Retina (tissue), 1 donor: ENCODE data around the gene UBA5.
"Not testable (repeated sequence)": the region's sequence is repeated elsewhere in the genome, so short reads cannot be mapped to it uniquely, and the experiment has no call there.

Experiments used
- DNase-seq: peaks from one replicate; pipeline ENCODE4 v3.0.0-alpha.2; 2016

Gene UBA5

GRCh38 chr3:132660052-132660810, at the start of gene UBA5:
Gene UBA5, plus strand, starts transcription at chr3:132660329. Its CDS starts 209 bp downstream, at chr3:132660538.
- DNase-seq, result peak; percentile 93

DNA sequence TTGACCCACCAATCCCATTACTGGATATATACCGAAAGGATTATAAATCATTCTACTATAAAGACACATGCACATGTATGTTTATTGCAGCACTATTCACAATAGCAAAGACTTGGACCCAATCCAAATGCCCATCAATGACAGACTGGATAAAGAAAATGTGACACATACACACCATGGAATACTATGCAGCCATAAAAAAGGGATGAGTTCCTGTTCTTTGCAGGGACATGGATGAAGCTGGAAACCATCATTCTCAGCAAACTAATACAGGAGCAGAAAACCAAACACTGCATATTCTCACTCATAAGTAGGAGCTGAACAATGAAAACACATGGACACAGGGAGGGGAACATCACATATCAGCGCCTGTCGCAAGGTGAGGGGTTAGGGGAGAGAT, 44.8 kb upstream of the UBA5 start:
- not testable (repeated sequence) for DNase-seq

- DNase-seq, result no peak
These were observed 44.2 kb upstream of the UBA5 start for GRCh38 chr3:132615881-132616280.

GRCh38 chr3:132616780-132617179, 43.3 kb upstream of the UBA5 start:
- DNase-seq, result no peak

DNA sequence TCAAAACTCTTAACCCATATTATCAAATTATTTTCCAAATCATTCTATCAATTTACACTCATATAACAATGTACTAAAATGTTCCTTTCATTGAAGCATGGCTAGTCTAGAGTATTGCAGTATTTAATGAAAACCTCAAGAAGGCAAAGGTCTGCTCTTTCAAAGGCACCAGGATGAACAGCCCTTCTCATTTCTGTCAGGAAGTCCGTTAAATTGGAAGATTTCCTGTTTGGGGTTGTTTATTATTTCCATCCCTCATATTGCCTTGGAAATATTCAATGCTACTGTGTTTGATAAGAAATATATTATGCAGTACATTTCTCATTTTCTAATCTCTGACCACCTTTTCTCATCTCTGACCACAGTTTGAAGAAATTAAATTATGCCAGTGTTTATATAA, 38.0 kb upstream of the UBA5 start:
- no peak for DNase-seq

GRCh38 chr3:132622761-132623160, 37.4 kb upstream of the UBA5 start:
- DNase-seq, result no peak

- no peak for DNase-seq
These were observed 36.5 kb upstream of the UBA5 start for GRCh38 chr3:132623646-132624045.

DNA sequence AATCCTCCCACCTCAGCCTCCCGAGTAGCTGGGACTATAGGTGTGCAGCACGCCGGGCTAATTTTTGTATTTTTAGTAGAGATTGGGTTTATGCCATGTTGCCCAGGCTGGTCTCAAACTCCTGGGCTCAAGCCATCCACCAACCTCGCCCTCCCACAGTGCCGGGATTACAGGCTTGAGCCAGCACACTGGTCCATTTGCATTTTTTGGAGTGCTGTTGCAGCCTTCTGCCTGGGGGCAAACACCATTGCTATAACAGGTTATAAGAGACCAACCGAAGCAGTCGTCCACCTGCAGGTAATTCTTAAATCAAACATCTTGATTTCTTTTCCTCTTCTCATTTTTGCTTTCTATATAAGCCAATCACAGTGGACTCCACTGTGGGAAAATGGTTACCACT, 35.3 kb upstream of the UBA5 start:
- DNase-seq, result no peak

DNA sequence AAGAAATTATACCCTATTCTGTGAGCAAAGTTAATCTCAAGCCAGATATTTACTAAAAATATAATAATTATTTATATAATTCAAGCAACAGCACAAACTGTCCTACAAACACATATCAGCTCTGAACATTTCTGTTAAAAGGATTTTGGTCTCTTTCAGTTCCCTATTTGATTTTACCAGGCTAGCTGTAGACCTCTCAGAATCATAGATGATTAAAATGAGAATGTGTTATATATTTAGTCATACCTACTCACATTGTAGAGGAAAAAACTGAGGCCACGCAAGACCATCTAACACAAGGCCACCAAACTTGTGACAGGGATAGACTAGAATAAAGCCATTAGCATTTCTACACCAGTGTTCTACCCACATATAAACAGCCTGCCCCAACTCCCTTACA, 34.5 kb upstream of the UBA5 start:
- DNase-seq, result no peak

GRCh38 chr3:132626955-132627354, 33.2 kb upstream of the UBA5 start:
- DNase-seq, result no peak

GRCh38 chr3:132628157-132628556, 32.0 kb upstream of the UBA5 start:
- DNase-seq, result no peak

DNA sequence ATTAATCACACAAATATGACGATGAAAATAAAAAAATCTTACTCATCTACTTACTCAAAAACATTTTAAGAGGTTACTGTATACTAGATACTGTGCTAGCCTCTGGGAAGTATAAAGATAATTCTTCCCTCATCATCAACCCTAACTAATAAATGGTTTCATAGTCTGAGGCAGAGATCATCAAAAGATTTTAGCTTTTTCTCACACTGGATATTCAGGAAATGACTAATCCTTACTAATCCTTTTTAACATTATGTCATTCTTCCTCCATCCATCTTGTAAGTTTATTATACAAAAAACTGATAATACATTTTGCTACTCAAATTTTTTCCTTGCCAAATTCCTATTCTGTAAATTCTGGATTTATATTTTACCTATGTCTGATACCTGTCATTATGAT, 30.2 kb upstream of the UBA5 start:
- no peak for DNase-seq

DNA sequence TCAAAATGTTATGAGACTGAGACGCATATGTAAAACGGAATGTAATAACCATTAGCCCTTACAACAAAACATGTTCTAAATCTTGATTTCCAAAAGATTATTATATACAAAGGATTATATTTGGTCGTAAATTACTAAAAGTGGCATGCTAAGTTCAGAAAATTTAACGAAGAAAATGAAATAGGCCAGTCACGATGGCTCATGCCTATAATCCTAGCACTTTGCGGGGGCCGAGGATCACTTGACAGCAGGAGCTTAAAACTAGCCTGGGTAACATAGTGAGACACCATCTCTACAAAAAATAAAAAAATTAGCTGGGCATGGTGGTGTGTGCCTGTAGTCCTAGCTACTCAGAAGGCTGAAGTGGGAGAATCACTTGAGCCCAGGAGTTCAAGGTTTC, 29.5 kb upstream of the UBA5 start:
- DNase-seq, result no peak

DNA sequence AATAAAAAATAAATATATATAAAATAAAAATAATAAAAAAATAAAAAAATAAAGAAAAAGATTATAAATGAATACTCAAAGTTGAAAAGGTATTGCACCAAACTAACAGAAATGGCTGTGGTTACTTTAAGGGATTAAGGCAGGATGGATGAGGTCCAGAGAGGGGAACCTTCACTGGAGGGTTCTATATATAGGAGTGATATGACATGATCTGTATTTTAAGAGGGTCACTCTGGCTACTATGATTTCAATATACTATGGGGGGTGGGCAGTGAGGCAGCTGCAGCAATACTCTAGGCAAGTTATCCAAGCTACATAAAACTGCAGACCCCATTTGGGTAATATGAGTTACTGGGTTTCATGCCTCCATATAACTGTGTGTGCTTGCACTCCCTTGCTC, 25.1 kb upstream of the UBA5 start:
- no peak for DNase-seq

- no peak for DNase-seq
These were observed 22.5 kb upstream of the UBA5 start for GRCh38 chr3:132637590-132637989.

GRCh38 chr3:132638706-132639105, 21.4 kb upstream of the UBA5 start:
- no peak for DNase-seq

- not testable (repeated sequence) for DNase-seq
These were observed 18.7 kb upstream of the UBA5 start for GRCh38 chr3:132641427-132641826.

DNA sequence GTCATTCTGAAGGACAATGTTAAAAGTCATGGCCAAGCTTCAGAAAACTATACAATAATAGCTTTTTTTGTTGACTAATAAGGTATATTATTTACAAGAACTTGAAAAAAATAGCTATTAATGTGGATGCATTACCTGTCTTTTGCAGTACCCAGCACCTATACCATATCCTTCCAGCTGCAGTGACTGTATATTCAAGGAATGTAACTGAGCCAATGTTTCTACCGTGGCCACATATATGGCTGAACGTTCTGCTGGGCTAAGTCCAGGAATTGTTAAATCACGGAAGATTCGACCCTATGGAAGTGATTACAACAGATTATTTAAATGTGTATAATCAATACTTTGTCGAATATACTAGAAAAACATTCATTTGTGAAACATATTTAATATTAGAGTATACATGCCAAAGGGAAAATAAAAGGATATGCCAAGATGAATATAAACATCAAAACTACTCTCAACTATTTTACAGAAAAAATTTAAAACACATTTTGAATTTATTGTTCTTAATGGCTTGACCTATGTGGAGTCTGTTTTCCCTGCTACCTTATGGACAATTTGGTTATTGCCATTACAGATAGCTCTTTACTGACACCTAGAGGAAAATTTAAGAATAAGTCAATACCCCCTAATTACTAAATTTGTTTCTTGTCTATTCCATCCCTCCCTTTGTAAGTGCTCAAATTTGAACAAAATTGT, 18.1 kb upstream of the UBA5 start:
- DNase-seq, result no peak

GRCh38 chr3:132642539-132642847, 17.6 kb upstream of the UBA5 start:
- DNase-seq, result no peak

GRCh38 chr3:132643366-132643765, 16.8 kb upstream of the UBA5 start:
- no peak for DNase-seq

DNA sequence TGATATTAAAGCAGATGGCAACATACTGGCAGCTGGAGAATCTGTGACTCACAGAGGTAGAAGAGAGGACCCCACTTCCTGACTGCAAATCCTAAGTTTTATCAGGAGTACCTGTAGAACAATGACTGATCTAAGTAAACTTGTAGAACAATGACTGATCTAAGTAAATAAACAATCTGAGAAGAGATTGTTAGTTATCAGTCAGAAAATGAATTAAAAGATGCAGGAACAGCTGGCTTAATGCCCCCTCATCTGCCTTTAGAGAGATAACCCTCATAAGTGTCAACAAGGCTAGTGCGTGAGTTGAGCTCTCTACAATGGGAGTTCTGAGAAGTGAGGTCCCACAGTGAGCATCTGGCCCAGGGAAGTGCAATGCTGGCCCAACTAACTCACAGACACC, 15.1 kb upstream of the UBA5 start:
- DNase-seq, result no peak

DNA sequence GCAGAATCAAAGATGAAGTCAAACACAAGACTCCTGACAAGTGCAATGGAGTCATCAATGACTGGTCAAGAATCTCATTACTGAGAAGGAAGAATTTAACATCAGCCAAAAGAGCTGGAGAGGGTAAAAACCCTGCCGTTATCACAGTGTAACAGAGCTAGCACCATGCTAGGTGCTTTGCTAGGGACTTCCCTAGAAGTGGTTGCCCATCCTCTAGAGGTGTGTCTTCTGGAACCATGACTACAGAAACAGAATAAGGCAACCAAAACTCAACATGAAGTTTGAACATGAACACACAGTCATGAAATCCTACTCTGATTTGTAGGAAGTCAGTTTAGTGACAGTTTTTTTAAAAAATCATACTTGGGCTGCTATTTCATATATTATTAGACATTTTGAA, 10.0 kb upstream of the UBA5 start:
- DNase-seq, result no peak

DNA sequence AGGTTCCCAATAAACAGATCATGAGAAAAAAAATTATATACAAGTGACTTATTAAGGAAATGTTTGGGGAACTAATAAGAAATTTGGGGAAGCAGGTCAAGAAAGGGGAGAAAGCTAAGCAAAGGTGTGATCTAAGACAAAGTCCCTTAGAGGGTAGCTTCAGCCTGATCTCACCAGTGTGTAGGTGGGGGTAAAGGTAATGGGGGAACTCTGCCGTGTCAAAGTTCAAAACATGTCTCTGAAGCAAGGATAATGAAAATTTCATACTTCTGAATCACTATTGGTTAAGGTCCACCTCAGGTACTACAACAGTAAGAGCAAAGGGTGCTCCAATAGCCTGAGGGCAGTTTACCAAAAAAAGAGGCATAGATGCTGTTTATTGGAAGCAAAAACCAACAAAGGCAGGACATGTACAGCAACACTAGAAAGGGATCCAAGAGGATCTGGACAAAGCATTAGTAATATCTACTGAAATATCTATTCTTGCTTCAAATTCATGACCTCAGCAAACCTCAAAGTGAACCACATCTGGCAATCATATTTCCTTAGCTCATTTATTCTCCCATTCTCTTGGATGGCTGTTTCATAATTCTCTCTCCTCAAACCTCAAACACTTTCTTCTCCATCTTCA, 7.4 kb upstream of the UBA5 start:
- DNase-seq, result no peak

GRCh38 chr3:132654190-132654589, 5.9 kb upstream of the UBA5 start:
- no peak for DNase-seq
